ENCODE results near the gene PCNX1. TPM values are rescaled to one million over a fixed set of nuclear protein-coding genes. Genes with fewer than 3 reads are reported as not detected.

Gene PCNX1
- total and polyA plus RNA-seq, 2 of the 4 experiments (the other 2 are of a cell fraction) = 15.0 to 43.7 TPM

DNA sequence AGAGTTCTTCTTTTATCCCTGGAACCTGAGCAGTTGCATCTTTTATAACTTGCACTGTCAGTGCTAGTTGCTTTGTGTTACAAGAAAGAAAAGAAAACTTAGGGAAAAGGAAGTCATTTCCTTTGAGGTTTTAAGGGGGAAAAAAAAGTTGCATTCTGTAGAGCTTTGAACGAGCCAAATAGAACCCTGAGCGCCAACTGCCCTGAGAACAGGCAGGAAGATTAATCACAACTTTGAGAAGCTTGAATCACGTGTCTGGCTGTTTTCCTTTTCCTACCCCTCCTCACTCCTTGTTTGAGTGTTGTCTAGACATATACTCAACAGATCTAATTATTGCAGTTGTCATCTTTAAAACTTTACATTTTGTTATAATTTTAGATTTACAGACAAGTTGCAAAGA lies 12.5 kb downstream of the PCNX1 start:
- H3K9me1 ChIP-seq (ENCODE audit: insufficient read depth, low read length) = peaks cover 8% of the 10 kb centered on the region; the same call in 1 of the 2 replicates
- H2BK20ac ChIP-seq (ENCODE audit: low read depth, low read length) = no peak overlapping the region
- no TSS peak for BruUV-seq (replicated peaks)
- no peak overlapping the region for H2AK5ac ChIP-seq (ENCODE audit: low read depth, low read length)
- H4K91ac ChIP-seq (ENCODE audit: insufficient read depth, low read depth, low read length) = no peak overlapping the region
- WGBS, 2 experiments (ENCODE audit: extremely low coverage in 2 of 2, insufficient read length in 1 of 2) = no CpG with 5 or more reads among the region's 3 CpGs
- no peak overlapping the region for H3K27ac ChIP-seq (ENCODE audit: insufficient read depth, low read length)
- H2BK120ac ChIP-seq (ENCODE audit: low read depth, low read length) = no peak overlapping the region
- no peak overlapping the region for H2AFZ ChIP-seq (replicated peaks; ENCODE audit: low read length, poor library complexity)
- H4K8ac ChIP-seq (ENCODE audit: low read depth in 2 of 2, low read length in 2 of 2) = no peak overlapping the region
- no peak for TF ChIP-seq CHD1 (IDR thresholded peaks at IDR 0.05; ENCODE audit: low read depth, low read length)
- TF ChIP-seq, protein P1, sequence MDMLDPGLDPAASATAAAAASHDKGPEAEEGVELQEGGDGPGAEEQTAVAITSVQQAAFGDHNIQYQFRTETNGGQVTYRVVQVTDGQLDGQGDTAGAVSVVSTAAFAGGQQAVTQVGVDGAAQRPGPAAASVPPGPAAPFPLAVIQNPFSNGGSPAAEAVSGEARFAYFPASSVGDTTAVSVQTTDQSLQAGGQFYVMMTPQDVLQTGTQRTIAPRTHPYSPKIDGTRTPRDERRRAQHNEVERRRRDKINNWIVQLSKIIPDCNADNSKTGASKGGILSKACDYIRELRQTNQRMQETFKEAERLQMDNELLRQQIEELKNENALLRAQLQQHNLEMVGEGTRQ (IDR thresholded peaks at IDR 0.05; ENCODE audit: low read depth, low read length) = peak; percentile 38; the same call in 1 of the 2 replicates
- TF ChIP-seq, protein P2, sequence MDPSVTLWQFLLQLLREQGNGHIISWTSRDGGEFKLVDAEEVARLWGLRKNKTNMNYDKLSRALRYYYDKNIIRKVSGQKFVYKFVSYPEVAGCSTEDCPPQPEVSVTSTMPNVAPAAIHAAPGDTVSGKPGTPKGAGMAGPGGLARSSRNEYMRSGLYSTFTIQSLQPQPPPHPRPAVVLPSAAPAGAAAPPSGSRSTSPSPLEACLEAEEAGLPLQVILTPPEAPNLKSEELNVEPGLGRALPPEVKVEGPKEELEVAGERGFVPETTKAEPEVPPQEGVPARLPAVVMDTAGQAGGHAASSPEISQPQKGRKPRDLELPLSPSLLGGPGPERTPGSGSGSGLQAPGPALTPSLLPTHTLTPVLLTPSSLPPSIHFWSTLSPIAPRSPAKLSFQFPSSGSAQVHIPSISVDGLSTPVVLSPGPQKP (IDR thresholded peaks at IDR 0.05; ENCODE audit: borderline replicate concordance, low read depth, low read length) = no peak
- no peak for TF ChIP-seq CEBPB (IDR thresholded peaks at IDR 0.05; ENCODE audit: low read depth, low read length)
- H3K36me3 ChIP-seq (ENCODE audit: control insufficient read depth, insufficient read depth, low read length) = no peaks in the 10 kb centered on the region
- no peak overlapping the region for H3K18ac ChIP-seq (ENCODE audit: low read depth, low read length)
- H3K14ac ChIP-seq (replicated peaks; ENCODE audit: low read depth, low read length) = no peak overlapping the region
- ATAC-seq (ENCODE audit: low read depth) = no peak
- peak; percentile 37 for DNase-seq
- no peaks in the 10 kb centered on the region for H3K27me3 ChIP-seq (ENCODE audit: control insufficient read depth, insufficient read depth, low read length)
- H3K56ac ChIP-seq (ENCODE audit: extremely low read depth, insufficient read depth, low read length) = no peak overlapping the region
- no peak overlapping the region for H2BK5ac ChIP-seq (ENCODE audit: low read depth, low read length, poor library complexity, severe bottlenecking)
- peaks cover 11% of the 10 kb centered on the region for H3K4me1 ChIP-seq (ENCODE audit: control insufficient read depth, insufficient read depth, low read length)
- peaks cover 81% of the 10 kb centered on the region for H4K20me1 ChIP-seq (ENCODE audit: insufficient read depth, low read length)
- H3K9me3 ChIP-seq (ENCODE audit: control insufficient read depth, insufficient read depth, low read length) = no peaks in the 10 kb centered on the region
- H4K5ac ChIP-seq (ENCODE audit: low read depth, low read length) = no peak overlapping the region; the same call in 1 of the 2 replicates
- CTCF ChIA-PET = interaction anchor here (0.6 to 1.5 kb wide), 3 partner anchors 13 to 191 kb away, joined by 3 to 6 read pairs (median 3); no protein-coding TSS in a partner anchor
- H2BK15ac ChIP-seq (ENCODE audit: low read depth, low read length) = no peak overlapping the region
- H3K4me2 ChIP-seq (ENCODE audit: low read depth, low read length) = peak overlapping the region; percentile 67
- in situ Hi-C loops (cut with MboI; ENCODE audit: low sequenced_read_pairs) (no loop called here), dilution Hi-C loops (cut with HindIII; ENCODE audit: low sequenced_read_pairs, unreplicated experiment) (no loop called here), intact Hi-C loops (cut with micrococcal nuclease) (loop anchor here (10.0 kb wide), 1 partner anchor 195 kb away; no protein-coding TSS in a partner anchor)
- no peak overlapping the region for H3K9ac ChIP-seq (ENCODE audit: low read depth, low read length)
- H3K4ac ChIP-seq (ENCODE audit: low read depth, low read length) = no peak overlapping the region
- POLR2A ChIA-PET (ENCODE audit: unreplicated experiment) = interaction anchor here (0.6 kb wide), 1 partner anchor 104 kb away, joined by 3 read pairs; no protein-coding TSS in a partner anchor
- H3K79me1 ChIP-seq (ENCODE audit: low read depth in 1 of 2, low read length in 2 of 2) = peaks cover 8 to 71% of the 10 kb centered on the region in 2 experiments; a peak in 3 of 4 replicates
- H3K4me3 ChIP-seq (ENCODE audit: insufficient read depth, low read depth, low read length) = no peak overlapping the region
- H2AK9ac ChIP-seq (replicated peaks; ENCODE audit: low read depth, low read length, poor library complexity) = no peak overlapping the region
- no peak overlapping the region for H3K23ac ChIP-seq (ENCODE audit: low read depth, low read length)
